Mesenchymal stem cell (in vitro differentiated cells and primary cell): ENCODE measurements around the gene CNIH1.

Experiments
- DNase-seq: peaks from one replicate; pipeline ENCODE4 v3.0.0-alpha.2; 2013
- H2AFZ ChIP-seq: one replicate; pipeline ENCODE4 v1.6.1; 2013; ENCODE audit warnings: low read depth, mild to moderate bottlenecking, control low read depth, inconsistent platforms, low read length, moderate library complexity
- H2AK5ac ChIP-seq: 2 replicates; pipeline ENCODE4 v1.6.1; 2013; ENCODE audit warnings: low read length, moderate library complexity, mild to moderate bottlenecking, inconsistent platforms; ENCODE audit not compliant: severe bottlenecking
- H2BK120ac ChIP-seq: one replicate; pipeline ENCODE4 v1.6.1; 2013; ENCODE audit warnings: low read depth, mild to moderate bottlenecking, inconsistent platforms, low read length, moderate library complexity
- H2BK12ac ChIP-seq, 2 experiments: one replicate each; pipeline ENCODE4 v1.6.1; 2013; ENCODE audit warnings: inconsistent platforms in 2 of 2, low read length in 2 of 2, mild to moderate bottlenecking in 2 of 2, moderate library complexity in 2 of 2, control low read depth in 1 of 2
- H2BK15ac ChIP-seq: one replicate; pipeline ENCODE4 v1.6.1; 2013; ENCODE audit warnings: mild to moderate bottlenecking, low read depth, inconsistent platforms; ENCODE audit not compliant: poor library complexity, severe bottlenecking
- H2BK5ac ChIP-seq: 2 replicates; pipeline ENCODE4 v1.6.1; 2013; ENCODE audit warnings: low read depth, mild to moderate bottlenecking, low read length, control low read depth, inconsistent platforms; ENCODE audit not compliant: poor library complexity, severe bottlenecking
- H3K14ac ChIP-seq, 2 experiments: one replicate each; pipeline ENCODE4 v1.6.1; 2013; ENCODE audit warnings: inconsistent platforms in 2 of 2, low read length in 2 of 2, control low read depth in 1 of 2, mild to moderate bottlenecking in 1 of 2, moderate library complexity in 1 of 2
- H3K18ac ChIP-seq, 2 experiments: one replicate each; pipeline ENCODE4 v1.6.1; 2013; ENCODE audit warnings: inconsistent platforms in 2 of 2, low read length in 2 of 2, control low read depth in 1 of 2, low read depth in 1 of 2, mild to moderate bottlenecking in 1 of 2
- H3K23ac ChIP-seq, 2 experiments: one replicate each; pipeline ENCODE4 v1.6.1; 2013; ENCODE audit warnings: inconsistent platforms in 2 of 2, low read length in 2 of 2, mild to moderate bottlenecking in 2 of 2, moderate library complexity in 2 of 2, control low read depth in 1 of 2
- H3K27ac ChIP-seq: 2 replicates; pipeline ENCODE4 v1.5.1; 2013; ENCODE audit warnings: mild to moderate bottlenecking, moderate library complexity, low read length, control low read depth, inconsistent platforms; ENCODE audit not compliant: poor library complexity, severe bottlenecking
- H3K27me3 ChIP-seq, 2 experiments: 2 replicates each; pipeline versions ENCODE4 v1.6.1 to v1.7.0; 2013; ENCODE audit warnings: low read length in 2 of 2, mild to moderate bottlenecking in 2 of 2, moderate library complexity in 2 of 2, control low read depth in 1 of 2, inconsistent platforms in 1 of 2; ENCODE audit not compliant: control insufficient read depth in 1 of 2, insufficient read depth in 1 of 2
- H3K36me3 ChIP-seq, 2 experiments: 2 replicates each; pipeline versions ENCODE4 v1.6.1 to v1.7.0; 2013; ENCODE audit warnings: low read length in 2 of 2, control low read depth in 1 of 2, inconsistent platforms in 1 of 2, low read depth in 1 of 2, mild to moderate bottlenecking in 1 of 2; ENCODE audit not compliant: insufficient read depth in 2 of 2, control insufficient read depth in 1 of 2
- H3K4ac ChIP-seq, 2 experiments: one replicate each; pipeline ENCODE4 v1.6.1; 2013; ENCODE audit warnings: inconsistent platforms in 2 of 2, low read length in 2 of 2, mild to moderate bottlenecking in 2 of 2, moderate library complexity in 2 of 2, control low read depth in 1 of 2, low read depth in 1 of 2
- H3K4me1 ChIP-seq: 2 replicates; pipeline ENCODE4 v1.6.1; 2013; ENCODE audit warnings: low read depth, low read length, control low read depth; ENCODE audit not compliant: control insufficient read depth, insufficient read depth
- H3K4me2 ChIP-seq: 2 replicates; pipeline ENCODE4 v1.6.1; 2013; ENCODE audit warnings: low read length, mild to moderate bottlenecking, inconsistent platforms; ENCODE audit not compliant: poor library complexity, severe bottlenecking
- H3K4me3 ChIP-seq, 2 experiments: 2 replicates each; pipeline versions ENCODE4 v1.5.1 to v1.7.0; 2013; ENCODE audit warnings: low read length in 2 of 2, mild to moderate bottlenecking in 2 of 2, control low read depth in 1 of 2, low read depth in 1 of 2; ENCODE audit not compliant: insufficient read depth in 1 of 2
- H3K79me1 ChIP-seq: replicated peaks from 2 replicates; pipeline ENCODE4 v1.6.1; 2013; ENCODE audit warnings: mild to moderate bottlenecking, control low read depth, low read length, inconsistent platforms; ENCODE audit not compliant: poor library complexity, severe bottlenecking
- H3K9ac ChIP-seq: 2 replicates; pipeline ENCODE4 v1.7.0; 2013; ENCODE audit warnings: mild to moderate bottlenecking, low read length, moderate library complexity
- H3K9me3 ChIP-seq: 2 replicates; pipeline ENCODE4 v1.7.0; 2013; ENCODE audit warnings: mild to moderate bottlenecking, low read length; ENCODE audit not compliant: control insufficient read depth
- H4K8ac ChIP-seq: one replicate; pipeline ENCODE4 v1.6.1; 2013; ENCODE audit warnings: inconsistent platforms, mild to moderate bottlenecking, low read length, moderate library complexity
- H4K91ac ChIP-seq: one replicate; pipeline ENCODE4 v1.6.1; 2013; ENCODE audit warnings: mild to moderate bottlenecking, low read length, inconsistent platforms
- WGBS: methylation state at CpG from one replicate; pipeline ENCODE4 v1.1.7; 2013; ENCODE audit warnings: mixed read lengths; 5-methylcytosine and 5-hydroxymethylcytosine counted together

CNIH1 gene

DNA sequence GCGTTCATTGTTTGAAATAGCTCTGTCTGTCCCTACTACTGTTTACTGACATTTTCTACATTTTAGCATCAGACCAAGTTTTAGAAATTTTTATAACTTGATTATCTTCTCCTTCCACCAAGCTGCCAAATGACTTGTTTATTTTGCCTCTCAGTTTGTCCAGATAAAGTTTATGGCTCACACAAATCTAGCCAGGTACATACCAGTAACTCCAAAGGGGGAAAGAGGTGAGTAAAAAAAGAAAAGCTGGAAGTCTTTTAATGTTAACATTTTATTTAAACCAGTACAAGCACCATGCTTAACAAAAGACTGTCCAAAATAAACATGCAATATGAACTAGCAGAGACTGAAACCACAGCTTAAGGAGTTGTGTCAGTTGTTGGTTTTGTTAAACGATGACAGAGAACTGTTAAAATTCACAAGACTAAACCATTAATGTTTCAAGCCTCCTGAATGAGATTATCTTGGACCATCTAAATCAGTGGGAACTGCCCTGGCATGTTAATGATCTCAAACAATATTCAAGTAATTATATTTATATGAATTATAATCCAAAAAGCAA, 33.1 kb upstream of the CNIH1 start:
- Histone ChIP-seq H2BK5ac (no peak overlapping the region), H3K4me3 (no peak overlapping the region), H2BK15ac (no peak overlapping the region), H3K27me3 (no peaks in the 10 kb centered on the region), H3K36me3 (peaks cover 7 to 70% of the 10 kb centered on the region in 2 experiments), H3K79me1 (peaks cover 1% of the 10 kb centered on the region), H3K4ac (no peak overlapping the region), H2AK5ac (no peak overlapping the region), H3K14ac (no peak overlapping the region), H3K9ac (no peak overlapping the region), H3K4me2 (no peak overlapping the region), H4K8ac (no peak overlapping the region), H3K27ac (no peak overlapping the region), H3K9me3 (no peaks in the 10 kb centered on the region), H3K18ac (no peak overlapping the region), H3K23ac (no peak overlapping the region), H2BK12ac (no peak overlapping the region), H2AFZ (no peak overlapping the region), H2BK120ac (no peak overlapping the region), H3K4me1 (peaks cover 2% of the 10 kb centered on the region), H4K91ac (no peak overlapping the region)
- DNase-seq: no peak
- 98% methylated on average over 1 of the region's 2 CpGs for WGBS

DNA sequence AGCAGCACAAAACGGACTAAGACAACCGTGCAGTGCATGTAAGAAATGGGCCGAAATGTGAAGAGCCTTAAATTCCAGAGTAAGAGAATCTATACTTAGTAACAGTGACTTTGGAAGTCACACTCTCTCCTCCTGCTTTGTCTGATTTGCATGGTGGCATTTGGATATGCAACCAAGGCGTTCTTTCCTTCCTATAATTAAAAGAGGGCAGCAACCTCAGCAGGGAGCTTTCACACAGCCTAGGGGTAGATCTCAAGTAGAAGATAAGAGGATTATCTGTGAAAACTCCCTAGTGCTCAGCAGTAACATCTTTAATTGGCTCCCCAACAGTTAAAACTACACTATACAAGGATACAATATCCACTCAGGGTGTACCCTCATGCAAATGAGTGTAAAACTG, 31.1 kb upstream of the CNIH1 start:
- Histone ChIP-seq H3K79me1 (peaks cover 1% of the 10 kb centered on the region), H3K36me3 (peaks cover 11 to 55% of the 10 kb centered on the region in 2 experiments), H3K23ac (no peak overlapping the region), H2BK5ac (no peak overlapping the region), H2BK12ac (no peak overlapping the region), H2BK120ac (no peak overlapping the region), H3K4ac (no peak overlapping the region), H3K18ac (no peak overlapping the region), H3K9me3 (peaks cover 12% of the 10 kb centered on the region), H3K9ac (no peak overlapping the region), H2BK15ac (no peak overlapping the region), H4K8ac (no peak overlapping the region), H3K4me1 (no peaks in the 10 kb centered on the region), H3K27ac (no peak overlapping the region), H2AK5ac (no peak overlapping the region), H4K91ac (no peak overlapping the region), H3K4me3 (no peak overlapping the region), H3K14ac (no peak overlapping the region), H2AFZ (no peak overlapping the region), H3K27me3 (no peaks in the 10 kb centered on the region), H3K4me2 (no peak overlapping the region)
- WGBS: 100% methylated on average over 3 of the region's 4 CpGs
- no peak for DNase-seq

DNA sequence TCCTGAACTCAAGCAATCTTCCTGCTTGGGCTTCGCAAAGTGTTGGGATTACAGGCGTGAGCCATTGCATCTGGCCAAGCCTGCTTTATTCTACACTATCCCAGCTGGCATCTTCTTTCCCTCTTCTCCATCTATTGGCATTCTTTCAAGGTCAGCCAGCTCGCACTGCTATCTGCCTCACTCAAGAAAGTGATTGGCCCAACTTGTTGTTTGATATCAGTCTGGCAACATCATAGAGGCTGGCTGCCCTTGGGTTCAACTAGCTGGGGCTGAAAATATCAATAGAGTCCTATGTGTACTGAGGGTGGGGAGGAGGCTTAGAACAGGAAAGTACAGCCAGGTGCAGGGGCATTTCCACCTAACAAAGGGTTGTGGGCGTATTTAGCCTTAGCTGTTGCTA, 30.5 kb upstream of the CNIH1 start:
- no peak for DNase-seq
- Histone ChIP-seq H2BK12ac (no peak overlapping the region), H3K27ac (no peak overlapping the region), H3K9ac (no peak overlapping the region), H3K79me1 (peaks cover 1% of the 10 kb centered on the region), H3K23ac (no peak overlapping the region), H3K27me3 (no peaks in the 10 kb centered on the region), H3K4me2 (no peak overlapping the region), H3K4ac (no peak overlapping the region), H2BK120ac (no peak overlapping the region), H3K4me3 (no peak overlapping the region), H2BK5ac (no peak overlapping the region), H3K18ac (no peak overlapping the region), H3K36me3 (peaks cover 11 to 49% of the 10 kb centered on the region in 2 experiments), H2BK15ac (no peak overlapping the region), H3K4me1 (no peaks in the 10 kb centered on the region), H3K9me3 (peaks cover 18% of the 10 kb centered on the region), H4K91ac (no peak overlapping the region), H4K8ac (no peak overlapping the region), H2AK5ac (no peak overlapping the region), H3K14ac (no peak overlapping the region), H2AFZ (no peak overlapping the region)
- WGBS: 97% methylated on average over 4 of the region's 4 CpGs

DNA sequence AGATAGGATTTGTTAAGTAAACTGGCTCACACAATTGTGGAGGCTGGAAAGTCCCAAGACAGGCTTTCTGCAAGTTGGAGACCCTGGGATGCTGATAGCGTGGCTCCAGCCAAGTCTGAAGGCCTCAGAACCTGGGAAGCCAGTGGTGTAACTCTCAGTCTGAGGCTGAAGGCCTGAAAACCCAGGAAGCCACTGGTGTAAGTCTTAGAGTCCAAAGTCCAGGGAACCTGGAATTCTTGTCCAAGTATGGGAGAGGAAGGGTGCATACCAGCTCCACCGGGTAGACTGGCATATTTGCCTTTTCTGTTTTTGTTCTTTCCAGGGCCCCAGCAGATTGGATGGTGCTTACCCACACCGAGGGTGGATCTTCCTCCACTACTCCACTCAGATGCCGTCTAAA, 29.5 kb upstream of the CNIH1 start:
- H2BK15ac ChIP-seq: no peak overlapping the region
- H2BK12ac ChIP-seq: no peak overlapping the region
- H4K91ac ChIP-seq: no peak overlapping the region
- no peak overlapping the region for H3K4ac ChIP-seq
- no peaks in the 10 kb centered on the region for H3K4me1 ChIP-seq
- H2AK5ac ChIP-seq: no peak overlapping the region
- no peak overlapping the region for H2BK120ac ChIP-seq
- no peak overlapping the region for H4K8ac ChIP-seq
- no peak overlapping the region for H2AFZ ChIP-seq
- peaks cover 1% of the 10 kb centered on the region for H3K79me1 ChIP-seq
- H3K9ac ChIP-seq: no peak overlapping the region
- DNase-seq: no peak
- no peak overlapping the region for H3K4me3 ChIP-seq
- 100% methylated on average over 2 of the region's 4 CpGs for WGBS
- no peak overlapping the region for H3K27ac ChIP-seq
- no peak overlapping the region for H3K23ac ChIP-seq
- H3K14ac ChIP-seq: no peak overlapping the region
- no peaks in the 10 kb centered on the region for H3K27me3 ChIP-seq
- peaks cover 11 to 40% of the 10 kb centered on the region in 2 experiments for H3K36me3 ChIP-seq
- no peak overlapping the region for H3K4me2 ChIP-seq
- H2BK5ac ChIP-seq: no peak overlapping the region
- no peak overlapping the region for H3K18ac ChIP-seq
- peaks cover 18% of the 10 kb centered on the region for H3K9me3 ChIP-seq
